Activated naive CD4-positive, alpha-beta T cell treated with anti-CD3 and anti-CD28 coated beads, Interleukin-2, amount 50 U/mL, for 16 hours (primary cell): Measurements from ENCODE around the gene CBX8.
"Not testable (repeated sequence)": the region's sequence is repeated elsewhere in the genome, so short reads cannot be mapped to it uniquely, and the experiment has no call there.

Source experiments
- DNase-seq: peaks from one replicate; pipeline ENCODE4 v3.0.0-alpha.2; 2020

CBX8 gene

GRCh38 chr17:79777120-79777893 lies 19.6 kb downstream of the CBX8 start:
- peak; percentile 40 for DNase-seq

GRCh38 chr17:79776376-79777119 lies 20.3 kb downstream of the CBX8 start:
- no peak for DNase-seq

GRCh38 chr17:79775632-79776031 lies 21.2 kb downstream of the CBX8 start:
- no peak for DNase-seq

DNA sequence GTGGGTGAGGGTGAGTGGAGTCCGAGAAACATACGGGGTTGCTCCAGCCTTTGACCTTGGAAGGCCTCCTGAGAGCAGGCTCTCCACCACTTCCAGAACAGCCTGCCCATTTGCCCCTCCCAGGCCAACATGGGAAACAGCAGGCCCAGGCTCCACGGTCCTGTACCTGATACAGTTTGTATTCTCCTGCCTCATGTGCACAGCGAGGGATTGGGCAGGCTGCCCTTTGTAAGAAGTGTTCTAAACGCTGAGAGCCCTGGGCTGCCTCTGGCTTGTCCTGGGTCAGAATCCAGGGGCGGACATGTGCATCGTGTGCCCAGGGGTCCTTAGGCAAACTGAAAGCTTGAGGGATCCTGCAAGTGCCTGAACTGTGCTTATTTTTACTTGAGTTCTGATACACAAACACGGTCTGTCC lies 22.3 kb downstream of the CBX8 start:
- no peak for DNase-seq

- DNase-seq = not testable (repeated sequence)
Measured at GRCh38 chr17:79772726-79773125, 24.2 kb downstream of the CBX8 start.

DNA sequence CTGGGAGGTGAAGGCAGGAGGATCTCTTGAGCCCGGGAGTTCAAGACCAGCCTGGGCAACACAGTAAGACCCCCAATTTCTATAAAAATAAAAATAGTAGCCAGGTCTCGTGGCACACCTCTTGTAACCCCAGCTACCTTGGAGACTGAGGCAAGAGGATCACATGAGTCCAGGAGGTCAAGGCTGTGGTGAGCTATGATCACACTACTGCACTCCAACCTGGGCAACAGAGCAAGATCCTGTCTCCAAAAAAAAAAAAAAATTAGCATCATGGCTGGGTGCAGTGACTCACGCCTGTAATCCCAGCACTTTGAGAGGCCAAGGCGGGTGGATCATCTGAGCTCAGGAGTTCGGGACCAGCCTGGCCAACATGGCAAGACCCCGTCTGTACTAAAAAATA lies 25.6 kb downstream of the CBX8 start:
- no peak for DNase-seq

GRCh38 chr17:79769570-79770506 lies 27.0 kb downstream of the CBX8 start:
- DNase-seq = no peak

- no peak for DNase-seq
Measured at GRCh38 chr17:79765708-79766107, 31.2 kb downstream of the CBX8 start.

DNA sequence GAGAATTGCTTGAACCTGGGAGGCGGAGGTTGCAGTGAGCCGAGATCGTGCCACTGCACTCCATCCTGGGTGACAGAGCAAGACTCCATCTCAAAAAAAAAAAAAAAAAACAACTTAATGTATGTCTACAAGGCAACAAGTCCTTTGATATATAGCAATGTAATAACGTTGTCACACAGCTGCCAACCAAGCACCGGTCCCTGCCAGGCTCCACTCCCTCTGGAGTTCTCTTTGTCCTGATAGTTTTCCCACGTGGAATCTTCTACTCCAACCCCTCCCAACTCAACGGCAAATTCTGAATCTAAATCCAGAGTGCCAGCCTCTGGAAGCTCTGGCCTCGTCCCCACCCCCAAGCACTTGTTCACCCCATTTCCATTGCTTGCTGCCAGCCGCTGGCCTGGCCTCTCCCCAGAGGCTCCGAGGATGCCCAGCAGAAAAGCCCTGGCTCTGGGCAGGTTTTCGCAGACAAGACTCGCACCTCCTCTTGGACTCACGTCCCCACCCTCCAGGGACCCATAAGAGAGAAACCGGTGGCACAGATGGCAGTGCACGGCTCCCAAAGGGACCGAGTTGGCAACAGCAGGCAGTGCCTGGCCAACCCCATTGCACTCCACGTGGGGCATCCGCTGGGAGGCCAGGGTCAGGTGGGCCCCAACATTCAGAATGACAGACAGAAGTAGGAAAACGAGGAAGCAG lies 34.8 kb downstream of the CBX8 start:
- DNase-seq = no peak

DNA sequence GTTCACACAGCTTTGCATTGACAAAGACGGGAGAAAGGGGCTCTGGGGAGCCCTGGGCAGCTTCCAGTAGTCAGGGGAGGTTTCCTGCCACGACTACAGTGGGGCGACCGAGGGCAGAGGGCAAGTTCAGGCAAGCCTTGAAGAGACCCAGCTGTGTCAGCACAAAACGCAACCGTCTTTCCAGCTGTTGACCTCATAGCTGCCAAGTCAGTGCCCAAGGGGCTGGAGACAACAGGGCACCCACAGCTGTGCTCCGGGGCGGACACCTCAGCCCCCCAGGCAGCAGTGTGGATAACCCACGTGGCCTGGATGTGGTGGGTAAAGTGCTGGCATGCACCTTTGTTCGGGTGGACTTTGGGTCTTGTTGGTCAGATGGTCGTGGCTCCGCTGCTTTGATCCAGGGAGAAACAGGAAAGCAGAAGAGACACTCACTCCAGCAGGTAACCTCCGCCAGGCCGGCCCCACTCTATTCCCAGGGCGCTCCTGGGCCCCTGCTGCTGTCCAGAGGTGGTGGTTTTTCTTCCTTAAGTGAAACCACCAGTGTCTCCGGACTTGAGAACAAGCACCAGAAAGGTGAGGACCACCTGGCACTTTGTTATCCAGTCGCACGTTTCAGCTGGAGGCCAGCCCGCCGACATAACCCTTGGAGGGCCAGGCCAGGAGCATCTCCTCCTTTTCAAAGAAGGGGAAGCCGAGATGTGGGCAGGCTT lies 36.5 kb downstream of the CBX8 start:
- DNase-seq = no peak

GRCh38 chr17:79758271-79758670 lies 38.6 kb downstream of the CBX8 start:
- no peak for DNase-seq

GRCh38 chr17:79757140-79757745 lies 39.6 kb downstream of the CBX8 start:
- DNase-seq = no peak

GRCh38 chr17:79755591-79755990 lies 41.3 kb downstream of the CBX8 start:
- no peak for DNase-seq

- DNase-seq = not testable (repeated sequence)
Measured at GRCh38 chr17:79754903-79755302, 42.0 kb downstream of the CBX8 start.

GRCh38 chr17:79754370-79754769 lies 42.5 kb downstream of the CBX8 start:
- DNase-seq = no peak

- DNase-seq = peak; percentile 43
Measured at GRCh38 chr17:79752175-79752574, 44.7 kb downstream of the CBX8 start.

- DNase-seq = no peak
Measured at GRCh38 chr17:79750650-79751545, 46.0 kb downstream of the CBX8 start.

- no peak for DNase-seq
Measured at GRCh38 chr17:79749958-79750357, 46.9 kb downstream of the CBX8 start.

- DNase-seq = no peak
Measured at GRCh38 chr17:79749156-79749815, 47.6 kb downstream of the CBX8 start.
